ENCODE measurements around the gene KCNJ16.

- no peak for TF ChIP-seq POLR2A (IDR thresholded peaks at IDR 0.05)
- no peak for TF ChIP-seq CTCF (IDR thresholded peaks at IDR 0.05)
Measured at GRCh38 chr17:70099294-70099693, 24.3 kb downstream of the KCNJ16 start.
